IPS DF 4.7 (cell line): ENCODE measurements around the gene ZNF593OS.

Experiments
- DNase-seq: peaks from one replicate; pipeline ENCODE4 v3.0.0-alpha.2; 2013; ENCODE audit warnings: low spot score; ENCODE audit errors: extremely low read depth

Gene ZNF593OS

DNA sequence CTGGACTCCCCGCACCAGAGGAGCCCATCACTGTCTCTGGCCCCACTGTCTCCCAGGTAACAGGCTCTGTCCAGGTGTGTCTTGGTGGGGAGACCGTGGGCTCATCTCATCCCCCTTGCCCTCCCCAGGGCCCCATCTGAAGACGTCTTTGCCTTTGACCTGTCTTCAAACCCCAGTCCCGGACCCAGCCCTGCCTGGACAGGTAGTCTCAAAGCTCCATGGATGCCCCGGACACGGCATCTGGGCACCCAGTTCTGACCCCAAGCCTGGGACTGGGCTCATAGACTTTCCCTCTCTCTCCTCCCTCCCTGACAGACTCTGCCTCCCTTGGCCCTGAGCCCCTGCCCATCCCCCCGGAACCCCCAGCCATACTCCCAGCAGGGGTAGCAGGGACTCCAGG, 12.5 kb upstream of the ZNF593OS start:
- DNase-seq = no peak

DNA sequence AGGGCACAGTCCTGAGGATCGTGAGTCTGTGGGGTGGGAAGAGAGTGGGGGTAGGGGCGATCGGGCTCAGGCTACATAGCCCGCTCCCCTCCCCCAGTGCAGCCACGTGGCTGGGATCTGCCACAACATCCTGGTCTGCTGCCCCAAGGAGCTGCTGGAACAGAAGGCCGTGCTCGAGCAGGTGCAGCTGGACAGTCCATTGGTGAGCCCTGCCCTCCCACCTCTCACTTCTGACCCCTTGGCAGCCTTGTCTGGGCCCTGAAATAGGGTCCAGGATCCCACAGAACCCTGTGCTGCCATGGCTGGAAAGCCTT, 10.7 kb upstream of the ZNF593OS start:
- DNase-seq = no peak

DNA sequence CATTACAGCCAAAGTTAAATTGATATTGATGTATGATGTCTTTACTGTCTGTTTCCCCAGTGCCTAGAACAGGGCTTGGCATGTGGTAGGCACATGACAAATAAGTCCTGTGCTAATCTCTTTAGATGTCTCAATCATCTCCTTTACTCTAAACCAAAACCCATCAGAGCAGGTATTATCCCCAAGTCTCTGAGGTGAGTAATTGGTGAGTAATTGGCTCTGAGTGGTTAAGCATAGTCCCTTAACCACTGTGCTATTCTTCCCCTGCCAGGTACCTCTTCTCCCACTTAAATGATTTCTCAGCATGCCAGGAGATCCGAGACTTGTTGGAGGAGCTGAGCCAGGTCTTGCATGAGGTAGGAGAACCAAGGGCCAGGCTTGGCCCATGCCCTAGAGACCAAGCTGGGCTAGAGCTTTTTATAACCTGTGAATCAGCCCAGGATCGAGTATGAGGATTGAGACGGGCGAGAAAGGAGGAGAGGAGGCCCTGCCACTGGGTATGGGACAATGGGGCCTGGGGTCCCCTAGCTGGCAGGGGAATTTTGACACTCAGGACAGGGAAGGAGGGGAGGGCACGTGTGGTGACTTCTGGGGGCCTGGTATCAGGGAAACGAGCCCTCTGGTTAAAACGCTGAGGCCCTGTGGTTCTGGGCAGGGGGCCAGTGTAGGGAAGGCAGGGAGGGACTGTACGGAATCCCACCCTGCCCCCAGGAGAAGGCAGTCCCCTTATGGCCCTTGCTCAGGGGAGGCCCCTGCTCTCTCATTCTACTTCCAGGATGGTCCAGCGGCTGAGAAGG, 10.2 kb upstream of the ZNF593OS start:
- no peak for DNase-seq

DNA sequence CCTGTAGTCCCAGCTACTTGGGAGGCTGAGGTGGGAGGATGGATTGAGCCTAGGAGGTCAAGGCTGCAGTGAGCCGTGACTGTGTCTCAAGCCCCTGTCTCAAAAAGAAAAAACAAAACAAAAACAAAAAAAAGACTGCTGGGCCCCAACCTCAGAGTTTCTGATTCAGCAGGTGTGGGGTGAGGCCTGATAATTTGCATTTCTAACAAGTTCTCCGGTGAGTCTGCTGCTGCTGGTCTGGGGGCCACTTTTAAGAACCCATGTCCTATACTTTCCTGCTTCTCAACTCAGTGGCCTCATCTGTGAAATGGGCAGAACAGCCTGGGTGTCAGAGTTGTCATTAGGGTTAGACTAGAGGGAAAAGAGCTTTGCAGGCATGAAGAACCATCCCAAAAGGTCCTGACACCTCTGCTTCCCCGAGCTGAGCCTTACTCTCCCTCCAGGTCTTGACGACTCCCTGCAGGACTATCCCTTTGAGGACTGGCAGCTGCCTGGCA, 8.4 kb upstream of the ZNF593OS start:
- DNase-seq = no peak

DNA sequence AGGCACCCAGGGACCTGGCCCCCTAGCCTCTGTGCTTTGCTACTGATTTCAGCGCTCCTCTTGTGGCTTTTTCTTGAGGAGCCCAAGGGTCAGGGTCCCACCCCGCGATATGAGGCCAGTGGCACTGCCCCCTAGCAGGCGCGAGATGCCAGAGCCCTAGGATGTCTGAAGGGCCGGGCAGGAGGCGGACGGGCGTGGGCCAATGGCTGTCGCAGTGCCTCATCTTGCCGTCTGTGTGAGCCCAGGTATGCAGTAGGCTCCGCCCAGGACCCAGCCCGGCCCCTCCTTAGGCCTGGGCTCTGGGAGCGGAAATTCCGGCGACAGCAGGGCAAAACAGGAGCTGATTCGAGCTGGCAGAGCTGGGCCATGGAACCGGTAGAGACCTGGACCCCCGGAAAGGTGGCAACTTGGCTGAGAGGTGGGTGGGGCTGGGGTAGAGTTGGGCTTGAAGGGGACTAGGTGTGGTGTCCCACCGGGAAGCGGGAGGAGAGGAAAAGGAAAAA, 5.6 kb upstream of the ZNF593OS start, which contains the start of gene CNKSR1:
Gene CNKSR1 (plus strand): TSS at position 310 of the 503 bp plus-strand sequence. CDS start 57 bp downstream, at position 367.
- no peak for DNase-seq

DNA sequence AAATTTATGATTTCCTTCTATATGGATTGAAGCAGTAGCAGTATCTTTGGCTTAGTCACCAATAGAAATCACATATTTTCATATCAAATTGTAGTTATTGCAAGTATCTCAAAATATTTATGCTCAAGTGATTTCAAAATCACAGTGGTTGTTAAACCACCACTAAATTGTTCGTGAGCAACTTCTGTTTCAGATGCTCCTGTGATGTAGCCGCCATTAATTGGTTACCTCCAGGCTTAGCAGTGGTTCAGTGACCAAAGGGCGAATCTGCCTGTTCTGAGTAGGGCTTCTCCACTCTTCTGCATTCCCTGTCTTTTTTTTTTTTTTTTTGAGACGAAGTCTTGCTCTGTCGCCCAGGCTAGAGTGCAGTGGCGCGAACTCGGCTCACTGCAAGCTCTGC, 3.7 kb upstream of the ZNF593OS start:
- DNase-seq = no peak

DNA sequence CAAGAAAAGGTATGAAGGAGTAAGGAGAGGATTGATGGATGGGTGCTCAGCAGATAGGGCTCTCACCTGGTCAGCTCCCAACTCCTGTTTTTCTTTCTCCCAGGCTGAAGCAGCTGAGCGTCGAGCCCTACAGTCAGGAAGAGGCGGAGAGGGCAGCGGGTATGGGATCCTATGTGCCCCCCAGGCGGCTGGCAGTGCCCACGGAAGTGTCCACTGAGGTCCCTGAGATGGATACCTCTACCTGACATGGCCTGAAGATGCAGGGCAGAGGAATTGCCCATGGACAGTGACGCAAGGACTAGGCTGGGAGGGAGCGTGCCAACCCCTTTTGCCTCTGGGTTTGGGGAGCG, 1.2 kb downstream of the ZNF593OS start:
- DNase-seq = no peak

DNA sequence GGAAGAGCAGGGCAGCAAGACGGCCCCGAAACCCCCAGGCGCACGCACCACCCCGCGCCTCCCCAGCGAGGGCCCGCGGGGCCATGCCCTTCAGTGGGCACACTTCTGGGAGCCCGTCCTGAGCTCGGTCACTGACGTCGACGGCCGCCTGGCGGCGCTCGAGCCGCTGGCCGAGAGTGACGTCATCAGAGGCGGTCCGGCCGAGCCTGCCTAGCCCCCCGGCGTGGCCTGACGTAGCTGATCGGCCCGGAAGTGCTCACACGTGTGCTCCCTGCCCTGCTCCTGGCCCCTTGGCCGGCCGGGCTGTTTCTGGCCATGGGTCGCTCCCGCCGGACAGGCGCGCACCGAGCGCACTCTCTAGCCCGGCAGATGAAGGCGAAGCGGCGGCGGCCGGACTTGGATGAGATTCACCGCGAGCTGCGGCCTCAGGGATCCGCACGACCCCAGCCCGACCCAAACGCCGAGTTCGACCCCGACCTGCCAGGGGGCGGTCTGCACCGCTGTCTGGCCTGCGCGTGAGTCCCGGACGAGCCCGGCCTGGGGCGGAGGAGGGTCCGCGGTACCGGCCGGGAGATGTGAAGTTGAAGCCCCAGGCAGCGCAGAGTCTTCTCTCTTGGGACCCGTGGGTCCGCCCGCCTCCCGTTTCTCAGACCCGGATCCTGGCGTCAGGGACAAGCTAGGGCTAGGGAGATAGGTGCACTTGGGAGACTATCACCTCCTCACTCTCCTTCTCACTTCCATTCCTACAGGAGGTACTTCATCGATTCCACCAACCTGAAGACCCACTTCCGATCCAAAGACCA, 1.8 kb downstream of the ZNF593OS start, which contains the start of gene ZNF593:
Gene ZNF593 (plus strand): TSS at position 240 of the 803 bp plus-strand sequence. CDS start 76 bp downstream, at position 316.
- no peak for DNase-seq

DNA sequence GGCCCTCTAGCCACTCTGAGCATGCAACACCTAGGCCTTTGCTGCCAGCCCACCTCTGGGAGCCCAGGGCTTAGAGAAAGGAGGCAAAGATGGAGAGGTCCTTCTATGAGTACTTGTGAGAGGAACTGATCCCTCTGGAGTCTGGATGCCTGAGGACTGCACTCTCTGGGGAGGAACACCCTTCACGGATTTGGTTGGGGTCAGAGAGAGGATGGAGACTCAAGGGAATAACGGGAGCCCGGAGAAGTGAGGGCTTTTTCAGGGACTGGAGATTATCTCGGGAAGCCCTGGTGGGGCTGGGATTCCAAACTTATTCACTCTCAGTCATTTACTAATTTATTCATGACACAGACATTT, 2.5 kb downstream of the ZNF593OS start:
- DNase-seq = no peak

DNA sequence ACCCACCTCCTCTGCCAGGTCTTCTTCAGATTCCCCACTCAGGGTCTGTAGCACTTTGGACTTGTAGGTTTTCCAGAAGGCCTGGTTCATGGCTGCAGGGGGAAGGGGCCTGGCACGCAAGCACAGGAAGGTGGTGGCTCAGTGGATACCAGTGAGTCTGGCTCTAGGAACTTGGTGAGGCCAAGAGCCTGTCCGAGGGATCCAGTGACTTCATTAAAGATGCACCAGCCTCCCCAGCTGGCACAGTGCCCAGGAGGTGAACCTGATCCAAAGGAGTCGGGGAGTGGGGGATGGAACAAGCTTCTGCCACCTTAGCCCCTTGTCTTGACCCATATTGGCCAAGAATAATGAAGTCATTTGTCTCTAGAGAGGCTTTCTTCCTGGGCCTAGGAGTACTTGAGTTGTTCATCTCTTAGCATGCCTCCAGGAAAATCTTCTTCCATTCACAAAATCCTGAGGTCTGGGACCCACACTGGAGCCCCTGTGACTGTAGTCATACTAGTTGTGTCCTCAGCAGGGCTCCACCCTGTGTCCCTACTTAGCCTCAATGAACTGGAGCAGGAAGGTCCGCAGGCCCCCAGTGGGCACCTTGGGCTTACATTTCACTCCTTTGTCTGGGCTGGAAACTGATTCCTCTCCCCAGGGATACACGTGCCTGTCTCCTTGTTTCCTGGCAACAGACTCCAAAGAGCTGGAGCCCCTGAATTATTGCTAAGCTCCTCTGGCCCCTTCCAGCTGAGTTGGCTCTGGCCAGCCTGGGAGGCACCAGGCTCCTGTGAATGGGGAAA, 3.0 kb downstream of the ZNF593OS start, which contains the start of gene C1orf232:
Gene C1orf232 (minus strand): TSS at position 554 of the 788 bp plus-strand sequence. CDS start 464 bp downstream, at position 90.
- no peak for DNase-seq

DNA sequence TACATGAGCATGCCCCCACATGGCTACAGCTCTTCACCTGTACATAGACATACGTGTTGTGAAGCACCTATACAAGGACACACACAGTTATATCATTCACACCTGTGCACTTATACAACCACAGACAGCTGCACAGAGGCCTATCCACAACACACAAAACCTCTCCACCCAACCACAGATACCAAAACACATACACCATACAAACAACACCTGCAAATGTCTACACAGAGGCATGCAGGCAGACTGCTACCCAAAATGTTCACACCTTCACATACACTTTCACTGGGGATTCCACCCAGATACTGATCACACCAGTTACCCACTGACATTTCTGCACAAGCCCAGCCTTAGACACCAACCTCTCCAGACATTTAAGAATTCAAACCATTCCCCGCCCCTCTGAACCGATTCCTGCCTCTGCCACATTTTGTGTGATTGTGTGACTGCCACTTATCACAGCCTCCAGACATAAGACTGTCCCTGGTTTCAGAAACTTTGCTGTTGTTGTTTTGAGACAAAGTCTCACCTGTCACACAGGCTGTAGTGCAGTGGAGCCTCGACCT, 4.8 kb downstream of the ZNF593OS start:
- DNase-seq = no peak

DNA sequence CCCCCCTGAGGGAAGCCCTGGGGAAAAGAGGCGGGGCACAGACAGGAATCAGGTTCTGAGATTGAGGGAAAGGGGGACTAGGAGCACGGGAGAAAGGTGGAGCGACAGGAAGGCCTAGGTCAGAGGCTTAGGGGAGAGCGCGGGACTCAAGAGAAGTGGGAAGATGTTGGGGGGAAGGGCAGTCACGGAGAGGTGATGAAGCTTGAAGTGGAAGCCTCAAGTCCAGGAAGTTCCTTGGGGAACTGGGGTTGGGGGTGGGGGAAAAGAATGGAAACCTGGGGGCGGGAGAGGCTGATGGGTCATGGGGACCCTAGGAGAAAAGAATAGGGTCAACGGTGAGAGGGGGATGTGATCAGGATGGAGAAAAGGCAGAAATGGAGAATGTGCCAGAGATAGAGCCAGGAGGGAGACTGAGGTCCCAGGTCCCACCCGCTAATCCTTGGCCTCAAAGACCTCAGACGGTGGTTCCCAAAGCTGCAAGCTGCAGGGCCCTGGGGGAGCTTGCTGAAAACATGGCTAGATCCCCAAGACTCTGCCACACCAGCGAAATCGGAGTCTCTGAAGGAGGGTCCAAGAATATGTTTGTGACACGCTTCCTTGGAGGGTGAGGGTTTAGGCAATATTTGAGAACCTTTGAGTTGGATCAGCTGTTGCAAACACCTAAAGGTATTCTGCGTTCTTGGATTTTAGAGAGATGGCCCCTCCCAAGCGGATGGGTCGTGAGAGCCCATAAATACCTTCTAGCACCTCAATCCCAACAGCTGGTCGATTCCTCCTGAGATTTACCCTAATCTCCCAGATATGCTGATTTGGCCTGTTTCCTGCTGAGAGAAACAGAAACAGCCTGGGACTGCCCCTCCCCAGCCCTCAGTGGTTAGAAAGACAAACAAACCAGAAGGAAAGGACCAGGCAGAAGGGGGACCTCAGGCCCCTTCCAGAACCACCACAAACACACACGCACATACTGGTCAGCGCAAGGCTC, 6.5 kb downstream of the ZNF593OS start:
- no peak for DNase-seq

DNA sequence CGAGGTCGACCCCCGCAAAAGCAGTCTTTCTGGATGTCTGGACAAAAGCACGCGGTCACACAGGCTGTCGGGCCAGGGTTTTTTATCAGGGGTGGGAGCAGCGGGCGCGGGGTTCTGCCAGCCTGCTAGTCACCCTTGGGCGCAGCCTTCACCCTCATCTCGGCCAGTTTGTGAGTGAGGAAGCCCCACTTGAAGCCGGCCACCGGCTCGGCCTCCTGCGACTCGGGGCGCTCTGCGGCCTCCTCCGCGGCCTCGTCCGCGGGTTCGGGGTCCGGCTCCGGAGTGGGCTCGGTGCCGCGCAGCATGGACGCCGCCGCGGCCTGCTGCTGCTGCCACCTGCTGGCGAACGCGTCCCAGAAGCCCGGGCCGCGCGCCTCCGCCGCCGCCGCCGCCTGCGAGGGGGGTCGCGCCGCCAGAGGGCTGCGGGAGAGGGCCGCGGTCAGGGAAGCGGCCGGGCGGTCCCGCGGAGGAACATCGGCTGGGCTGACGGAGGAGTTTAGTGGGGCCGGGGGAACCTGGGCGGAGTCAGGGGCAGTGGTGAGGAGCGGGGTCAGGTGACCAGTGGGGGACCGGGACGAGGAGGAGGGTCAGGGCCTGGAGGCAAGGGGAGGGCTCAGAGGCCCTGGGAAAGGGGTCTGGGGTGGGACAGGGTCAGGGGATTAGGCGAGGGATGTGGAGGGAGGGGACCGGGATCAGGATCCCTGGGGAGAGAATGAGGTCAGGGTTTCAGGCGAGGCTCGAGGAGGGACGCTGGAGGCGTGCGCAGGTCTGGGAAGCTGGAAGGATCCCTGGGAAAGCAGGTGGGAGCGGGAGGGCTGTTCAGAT, 7.4 kb downstream of the ZNF593OS start:
- no peak for DNase-seq

DNA sequence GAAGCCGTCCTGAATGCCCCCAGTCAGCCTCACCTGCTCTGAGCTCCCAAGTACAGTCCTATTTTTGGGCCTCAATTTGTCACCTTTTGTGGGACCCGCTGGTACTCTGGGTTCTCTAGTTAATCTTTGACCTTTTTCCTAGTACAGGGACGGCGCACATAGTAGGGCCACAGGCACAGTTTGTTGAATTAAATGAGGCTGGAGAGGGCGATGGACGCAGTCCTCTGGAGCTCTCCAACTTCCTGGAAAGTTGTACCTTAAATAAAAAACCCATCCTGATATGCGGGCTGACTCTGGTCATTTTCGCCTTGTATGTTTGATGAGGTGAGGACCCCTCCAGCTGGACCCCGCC, 8.0 kb downstream of the ZNF593OS start:
- no peak for DNase-seq

DNA sequence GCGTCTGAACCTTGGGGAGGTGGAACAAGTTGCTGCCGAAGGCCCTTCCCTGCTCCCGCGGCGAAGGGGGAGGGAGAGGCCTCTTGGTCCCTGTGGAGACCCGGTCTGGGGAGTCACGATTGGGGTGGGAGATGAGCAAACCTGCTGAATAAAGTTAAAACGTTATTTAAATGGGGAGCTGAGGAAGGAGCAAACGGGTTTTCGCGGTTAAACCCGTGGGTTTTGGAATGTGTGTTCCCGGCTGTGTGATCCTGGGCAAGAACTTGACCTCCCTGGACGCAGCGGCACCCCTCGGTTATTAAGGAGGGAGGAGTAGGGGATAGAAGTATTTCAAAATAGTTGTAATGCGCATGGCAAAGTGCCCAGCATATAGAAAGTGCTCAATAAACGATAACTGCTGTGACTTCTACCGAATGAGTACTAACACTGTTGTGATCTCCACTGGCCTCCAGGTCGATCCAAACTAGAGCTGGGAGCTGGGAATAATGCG, 9.4 kb downstream of the ZNF593OS start:
- no peak for DNase-seq

DNA sequence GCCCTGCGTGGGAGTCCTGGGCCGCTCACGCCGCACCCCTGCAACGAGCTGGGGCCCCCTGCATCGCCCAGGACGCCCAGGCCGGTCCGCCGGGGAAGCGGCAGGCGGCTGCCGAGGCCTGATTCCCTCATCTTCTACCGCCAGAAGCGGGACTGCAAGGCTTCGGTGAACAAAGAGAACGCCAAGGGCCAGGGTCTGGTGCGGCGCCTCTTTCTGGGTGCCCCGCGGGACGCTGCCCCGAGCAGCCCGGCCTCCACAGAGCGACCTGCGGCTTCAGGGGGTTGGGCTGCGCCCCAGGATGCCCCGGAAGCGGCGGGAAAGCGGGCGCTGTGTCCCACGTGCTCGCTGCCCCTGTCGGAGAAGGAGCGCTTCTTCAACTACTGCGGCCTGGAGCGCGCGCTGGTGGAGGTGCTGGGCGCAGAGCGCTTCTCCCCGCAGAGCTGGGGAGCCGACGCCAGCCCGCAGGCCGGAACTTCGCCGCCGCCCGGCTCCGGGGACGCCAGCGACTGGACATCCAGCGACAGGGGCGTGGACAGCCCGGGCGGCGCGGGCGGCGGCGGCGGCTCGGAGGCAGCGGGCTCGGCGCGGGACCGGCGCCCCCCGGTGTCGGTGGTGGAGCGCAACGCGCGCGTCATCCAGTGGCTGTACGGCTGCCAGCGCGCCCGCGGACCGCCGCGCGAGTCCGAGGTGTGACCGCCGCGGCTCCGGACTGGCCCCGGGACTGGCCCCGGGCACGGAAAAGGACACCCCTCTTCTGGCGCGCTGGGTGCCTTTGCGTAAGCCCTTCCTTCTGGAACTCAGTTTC, 10.0 kb downstream of the ZNF593OS start:
- DNase-seq = no peak

DNA sequence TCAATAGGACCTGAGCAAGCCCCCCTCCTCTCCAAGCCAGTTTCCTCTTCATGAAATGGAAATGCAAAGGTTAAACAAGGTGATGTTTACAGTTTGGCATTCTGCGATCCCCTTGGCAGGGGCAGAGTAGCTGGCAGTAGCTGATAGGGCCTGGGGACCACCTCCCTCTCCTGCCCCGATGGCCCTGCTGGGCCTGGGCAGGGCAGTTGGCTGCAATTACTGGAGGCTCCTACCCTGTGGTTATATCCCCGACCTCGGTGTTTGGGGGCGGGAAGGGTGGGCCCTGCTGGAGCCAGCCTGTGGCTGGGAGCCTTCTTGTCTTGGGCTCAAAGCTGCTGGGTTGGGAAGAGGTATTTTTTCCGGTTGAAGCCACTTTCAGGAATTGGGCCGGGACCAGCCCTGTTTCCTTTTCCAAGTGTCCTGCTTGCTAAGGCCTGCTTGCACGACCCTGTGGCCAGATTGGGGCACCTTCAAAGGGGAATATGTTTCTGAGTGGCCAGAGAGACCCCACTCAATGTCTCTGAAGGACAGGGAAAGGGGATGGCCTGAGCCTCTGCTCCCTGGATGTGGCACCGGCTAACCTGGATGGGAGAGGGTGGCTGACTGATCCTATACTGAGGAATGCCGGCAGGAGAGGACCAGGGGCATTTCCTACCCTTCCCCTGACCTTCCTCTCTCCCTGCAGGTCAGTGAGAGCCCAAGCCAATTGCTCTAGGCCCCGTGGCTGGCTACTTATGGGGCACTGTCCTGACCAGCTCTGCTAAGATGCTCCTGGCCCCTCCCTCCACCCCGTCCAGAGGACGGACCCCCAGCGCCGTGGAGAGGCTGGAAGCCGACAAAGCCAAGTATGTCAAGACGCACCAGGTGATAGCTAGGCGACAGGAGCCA, 10.9 kb downstream of the ZNF593OS start:
- DNase-seq = no peak
